HK-2 (cell line): ENCODE measurements around the gene ZCCHC14.
"Not testable (repeated sequence)": the region's sequence is repeated elsewhere in the genome, so short reads cannot be mapped to it uniquely, and the experiment has no call there.

Experiments
- DNase-seq: peaks from one replicate; pipeline ENCODE4 v3.0.0-alpha.2; 2018; ENCODE audit not compliant: unreplicated experiment

Gene ZCCHC14

DNA sequence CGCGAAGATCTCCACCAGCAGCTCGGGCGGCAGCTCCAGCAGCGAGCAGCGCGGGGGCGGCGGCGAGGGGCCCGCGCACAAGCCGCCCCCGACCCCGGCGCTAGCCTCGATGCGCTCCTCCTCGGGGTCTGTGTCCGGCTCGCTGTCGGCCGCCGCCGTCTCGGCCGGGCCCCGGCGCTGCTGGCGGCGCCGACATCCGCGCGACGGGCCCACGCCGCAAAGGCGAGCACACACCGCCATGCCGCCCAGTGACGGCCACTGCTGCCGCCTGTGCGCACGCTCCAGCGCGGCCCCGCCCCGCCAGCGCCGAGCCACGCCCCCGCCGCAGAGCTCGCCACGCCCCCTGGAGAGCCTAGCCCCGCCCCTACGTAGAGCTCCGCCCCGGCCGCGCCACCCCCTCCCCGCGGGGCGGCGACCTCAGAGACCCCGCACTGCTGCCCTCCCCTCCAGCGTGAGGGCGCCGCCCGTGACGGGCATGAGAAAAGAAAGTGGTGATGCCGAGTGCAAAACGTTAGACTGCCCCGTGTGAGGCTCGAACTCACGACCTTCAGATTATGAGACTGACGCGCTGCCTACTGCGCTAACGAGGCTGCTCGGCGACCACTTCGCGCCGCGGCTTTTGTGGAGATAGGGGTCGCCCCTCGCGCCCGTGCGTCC, 109.2 kb downstream of the ZCCHC14 start, which contains the start of gene FBXO31:
Gene FBXO31, minus strand, starts transcription at position 272 of the 657 bp plus-strand sequence. Its CDS starts 32 bp downstream, at position 240.
- DNase-seq, result peak; percentile 97

DNA sequence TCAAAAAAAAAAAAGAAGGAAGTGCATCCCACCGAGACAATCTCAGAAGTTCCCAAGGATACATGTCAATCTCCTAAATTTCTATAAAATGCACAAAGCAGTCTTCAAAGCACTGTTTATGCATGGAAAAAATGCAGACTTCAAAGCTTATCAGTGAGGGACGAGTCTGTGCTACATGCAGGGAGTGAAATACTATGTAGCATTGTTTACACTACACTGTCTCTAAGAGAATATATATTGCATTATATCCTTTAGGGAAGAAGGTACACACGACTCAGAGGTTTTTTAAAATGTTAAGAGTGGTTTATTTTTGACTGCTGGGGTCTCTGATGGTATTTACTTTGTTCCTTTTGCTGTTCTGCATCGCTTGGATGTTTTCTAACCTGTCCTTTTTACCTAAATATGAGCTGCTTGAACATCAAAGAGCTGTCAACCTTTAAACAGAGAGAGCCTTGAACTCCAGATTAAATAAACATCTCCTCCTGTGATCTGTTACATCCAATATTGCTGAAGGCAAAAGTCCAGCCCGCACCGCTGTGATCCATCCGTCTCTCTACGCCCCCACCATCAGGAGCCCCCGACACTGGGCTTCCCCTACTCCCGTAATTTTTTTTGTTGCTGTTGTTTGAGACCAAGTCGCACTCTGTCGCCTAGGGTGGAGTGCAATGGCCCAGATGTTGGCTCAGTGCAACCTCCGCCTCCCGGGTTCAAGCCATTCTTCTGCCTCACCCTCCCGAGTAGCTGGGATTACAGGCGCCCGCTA, 110.6 kb downstream of the ZCCHC14 start:
- no peak for DNase-seq

DNA sequence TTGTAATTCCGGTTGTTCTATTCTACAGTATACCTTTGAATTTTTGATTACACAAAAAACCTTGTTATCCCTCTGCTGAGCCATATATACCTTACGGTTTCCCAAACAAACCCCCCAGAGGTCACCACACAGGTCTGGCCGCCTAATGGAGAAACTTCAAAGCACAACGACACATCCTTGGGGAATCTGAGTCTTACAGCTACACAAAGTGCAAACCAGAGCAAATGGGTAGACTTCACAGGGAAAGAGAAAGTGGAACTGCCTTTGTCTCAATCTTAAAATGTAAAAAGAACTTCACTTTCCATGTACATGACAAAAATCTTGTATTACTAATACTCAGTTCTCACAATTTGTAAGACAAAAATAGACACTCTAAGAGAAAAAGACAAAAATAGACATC, 111.9 kb downstream of the ZCCHC14 start:
- DNase-seq, result no peak

DNA sequence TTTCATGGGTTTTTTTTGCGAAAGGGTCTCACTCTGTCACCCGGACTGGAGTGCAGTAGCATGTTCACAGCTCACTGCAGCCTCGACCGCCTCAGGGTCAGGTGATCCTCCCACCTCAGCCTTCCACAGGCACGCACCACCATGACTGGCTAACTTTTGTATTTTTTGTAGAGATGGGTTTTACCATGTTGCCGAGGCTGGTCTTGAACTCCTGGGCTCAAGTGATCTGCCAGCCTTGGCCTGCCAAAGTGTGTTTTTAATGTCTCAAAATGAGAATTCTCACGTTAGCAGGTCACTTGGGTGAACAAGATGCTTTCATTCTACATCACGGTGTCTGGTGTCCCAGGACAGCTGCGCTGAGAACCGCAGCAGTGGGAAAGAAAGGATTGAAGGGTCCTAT, 112.4 kb downstream of the ZCCHC14 start:
- no peak for DNase-seq

DNA sequence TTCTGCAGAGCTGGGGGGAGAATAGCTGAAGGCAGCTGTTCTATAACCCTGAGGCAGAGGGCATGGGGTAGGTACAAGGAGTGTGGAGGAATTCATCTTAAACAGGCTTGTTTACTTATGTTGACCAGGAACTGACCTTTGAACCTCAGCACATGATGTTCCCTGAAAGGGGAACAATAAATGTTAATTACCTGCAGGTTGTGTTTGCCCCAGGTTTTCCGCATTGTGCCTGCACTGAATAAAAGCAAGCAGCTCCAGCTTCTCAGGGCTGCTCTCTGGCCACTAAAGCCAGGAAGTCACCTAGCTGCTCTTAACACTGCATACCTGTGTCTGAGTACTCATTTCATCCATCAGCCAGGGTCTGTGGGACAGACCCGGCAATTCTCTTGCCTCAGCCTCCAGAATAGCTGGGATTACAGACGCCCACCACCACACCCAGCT, 113.5 kb downstream of the ZCCHC14 start:
- DNase-seq, result not testable (repeated sequence)

DNA sequence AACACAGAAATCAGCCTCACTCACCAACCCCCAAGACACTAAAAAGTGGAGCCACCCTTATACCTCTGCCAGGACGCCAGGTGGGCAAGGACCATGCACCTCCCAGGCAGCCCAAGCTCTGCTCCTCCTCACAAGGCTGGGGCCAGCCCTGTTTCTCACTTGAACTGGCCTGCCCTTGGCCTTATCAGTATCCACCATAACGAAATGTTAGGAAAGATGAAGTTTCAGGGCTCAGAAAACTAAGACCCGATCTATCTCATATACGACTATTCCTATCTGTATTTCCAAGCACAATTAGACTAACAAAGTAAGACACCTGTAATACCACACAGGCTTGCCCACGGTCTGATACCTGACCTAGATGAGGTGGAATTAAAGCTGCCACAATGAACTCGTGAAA, 116.2 kb downstream of the ZCCHC14 start:
- no peak for DNase-seq

DNA sequence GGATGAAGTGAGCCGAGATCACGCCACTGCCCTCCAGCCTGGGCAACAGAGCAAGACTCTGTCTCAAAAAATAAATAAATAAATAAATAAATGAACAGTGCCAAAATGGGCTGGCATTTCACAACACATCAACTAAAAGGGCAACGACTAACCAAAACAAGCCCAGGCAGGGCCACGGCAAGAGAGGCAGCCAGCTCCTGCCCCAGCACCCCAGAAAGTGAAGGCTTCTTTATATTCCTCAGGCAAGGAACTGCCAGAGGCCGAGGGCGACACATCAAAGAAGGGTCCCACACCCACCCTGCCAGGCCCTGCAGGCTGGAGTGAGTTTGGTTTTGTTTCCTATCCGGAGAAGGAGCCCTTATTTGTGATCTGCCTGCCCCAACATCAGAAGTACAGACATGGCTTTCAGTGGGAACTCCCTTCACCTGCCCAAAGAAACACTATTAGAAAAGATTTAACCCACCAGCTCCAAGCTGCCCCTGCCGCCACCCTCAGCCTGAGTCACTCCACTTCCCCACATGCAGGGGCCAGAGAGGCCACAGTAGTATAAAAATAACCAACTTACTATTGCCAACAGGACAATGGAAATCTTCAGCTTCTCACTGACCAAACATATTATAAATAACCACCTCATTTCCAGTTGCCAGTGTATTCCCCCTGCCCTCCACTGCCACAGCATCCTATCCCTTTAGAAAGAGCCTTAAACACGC, 117.2 kb downstream of the ZCCHC14 start:
- DNase-seq, result no peak

DNA sequence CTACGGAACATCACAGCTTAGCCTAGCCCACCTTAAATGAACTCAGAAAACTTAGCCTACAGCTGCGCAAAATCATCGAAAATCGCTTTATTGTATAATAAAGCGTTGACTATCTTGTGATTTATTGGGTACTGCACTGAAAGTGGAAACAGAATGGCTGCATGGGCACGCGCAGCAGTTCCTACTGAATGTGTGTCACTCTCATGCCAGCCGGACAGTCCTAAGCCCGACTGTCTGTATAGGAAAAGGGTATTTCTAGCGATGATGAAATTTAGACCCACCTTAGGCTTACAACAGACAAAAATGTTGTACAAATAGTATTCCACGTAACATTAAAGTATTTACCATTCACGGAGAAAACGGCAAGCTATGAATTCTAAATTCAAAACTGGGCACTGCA, 118.5 kb downstream of the ZCCHC14 start:
- DNase-seq, result no peak

DNA sequence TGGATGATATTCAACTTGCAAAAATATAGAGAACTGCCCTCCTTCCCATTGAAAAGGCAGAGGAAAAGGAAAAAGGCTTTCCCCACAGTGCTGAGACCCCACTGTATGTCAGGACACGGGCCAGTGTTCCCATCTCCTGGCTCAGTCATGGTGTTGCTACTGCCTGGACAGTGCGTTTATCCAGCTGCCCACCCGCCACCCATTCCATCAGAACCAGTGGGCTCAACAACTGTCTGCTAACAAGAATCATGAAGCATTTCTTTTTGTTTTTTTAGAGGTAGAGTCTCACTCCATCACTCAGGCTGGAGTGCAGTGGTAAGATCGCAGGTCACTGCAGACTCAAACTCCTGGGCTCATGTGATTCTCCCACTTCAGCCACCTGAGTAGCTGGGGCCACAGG, 120.5 kb downstream of the ZCCHC14 start:
- no peak for DNase-seq

DNA sequence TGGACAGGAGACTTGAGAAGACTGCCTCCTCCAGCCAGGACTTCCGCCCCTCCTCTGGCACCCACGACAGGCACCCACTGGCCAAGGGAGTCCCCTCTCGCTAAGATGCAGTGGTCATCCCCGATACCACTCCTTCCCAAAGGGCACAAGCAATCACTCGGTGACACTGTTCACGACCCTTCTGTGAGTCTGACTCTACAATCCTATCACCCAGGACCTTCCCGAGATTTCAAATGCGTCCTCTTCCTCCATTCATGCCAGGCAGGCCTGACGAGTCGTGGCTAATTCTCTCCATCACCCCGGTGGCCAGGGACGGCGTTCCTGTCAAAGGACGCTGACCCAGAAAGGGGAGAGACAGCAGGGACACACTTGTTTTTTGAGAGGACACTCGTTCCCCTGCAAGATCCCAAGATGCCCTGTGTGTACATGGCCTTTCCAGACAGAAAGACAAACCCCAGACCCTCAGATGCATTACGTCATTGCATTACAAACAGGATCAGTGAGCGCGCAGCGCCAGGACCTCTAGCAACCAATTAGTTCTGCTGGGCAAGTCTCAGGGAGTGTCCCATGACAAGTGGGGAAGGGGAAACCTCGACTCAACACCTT, 121.5 kb downstream of the ZCCHC14 start:
- no peak for DNase-seq

DNA sequence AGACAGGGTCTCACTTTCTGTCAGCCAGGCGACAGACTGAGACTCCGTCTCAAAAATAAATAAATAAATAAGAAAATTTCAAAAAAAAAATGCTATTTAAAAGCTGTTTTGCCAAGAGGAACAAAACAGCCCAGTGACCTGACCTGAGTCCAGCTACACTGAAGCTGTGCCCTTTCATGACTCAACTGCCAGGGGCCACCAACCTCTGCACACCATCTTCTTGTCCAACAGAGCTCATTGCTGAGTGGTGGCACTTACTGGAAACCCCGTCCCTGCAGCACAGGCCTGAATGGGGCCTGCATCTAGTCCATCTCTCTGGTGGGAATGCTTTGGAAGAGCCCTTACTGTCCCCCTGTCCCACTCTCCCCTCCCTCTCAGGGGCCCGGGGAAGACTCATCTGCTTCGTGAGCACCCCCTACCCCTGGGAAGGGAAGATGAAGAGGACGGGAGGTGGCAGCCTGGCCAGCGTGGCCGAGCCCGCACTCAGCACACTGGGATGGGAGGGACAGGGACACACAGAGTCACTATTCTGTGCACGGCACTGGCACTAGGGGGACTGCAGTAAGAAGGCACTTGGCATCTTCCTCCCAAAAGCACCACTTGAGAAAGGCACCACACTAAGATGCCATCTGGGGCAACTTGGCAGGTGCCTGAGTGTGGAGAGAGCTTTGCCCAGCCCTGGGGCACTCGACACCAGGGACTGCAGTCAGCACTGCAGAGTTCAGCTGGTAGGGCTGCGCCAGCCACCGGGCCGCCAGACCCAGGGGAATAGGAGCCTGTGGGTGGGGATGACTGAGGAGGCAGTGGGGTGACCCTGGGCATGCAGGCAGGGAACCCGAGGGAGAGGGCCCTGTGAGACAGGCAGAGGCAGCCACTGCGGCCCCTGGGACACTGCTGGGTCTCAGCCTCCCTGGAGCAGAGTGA, 122.8 kb downstream of the ZCCHC14 start:
- no peak for DNase-seq

DNA sequence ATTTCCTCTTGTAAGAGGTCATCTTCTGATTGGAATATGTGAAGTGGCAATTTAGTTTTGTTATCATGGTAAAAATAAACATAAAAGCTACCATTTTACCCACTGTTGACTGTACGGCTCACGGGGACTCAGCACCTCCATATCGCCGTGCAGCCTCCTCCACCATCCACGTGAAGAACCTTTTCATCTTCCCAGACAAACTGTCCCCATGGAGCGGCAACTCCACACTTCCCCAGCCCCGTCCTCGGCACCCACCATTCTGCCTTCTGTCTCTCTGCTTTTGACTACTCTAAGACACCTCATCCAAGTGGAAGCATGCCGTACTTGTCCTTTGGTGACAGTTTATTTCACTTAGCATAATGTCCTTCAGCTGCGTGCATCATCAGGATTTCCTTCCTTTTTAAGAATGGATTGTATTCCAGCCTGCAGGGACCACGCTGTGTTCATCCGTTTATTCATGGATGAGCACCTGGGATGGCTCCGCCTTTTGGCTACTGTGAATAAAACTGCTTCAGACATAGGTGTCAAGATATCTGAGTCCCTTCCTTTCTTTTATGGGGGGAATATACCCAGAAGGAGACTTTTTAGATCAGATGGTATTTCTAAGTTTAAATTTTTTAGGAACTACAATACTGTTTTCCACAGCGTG, 123.6 kb downstream of the ZCCHC14 start:
- DNase-seq, result no peak

DNA sequence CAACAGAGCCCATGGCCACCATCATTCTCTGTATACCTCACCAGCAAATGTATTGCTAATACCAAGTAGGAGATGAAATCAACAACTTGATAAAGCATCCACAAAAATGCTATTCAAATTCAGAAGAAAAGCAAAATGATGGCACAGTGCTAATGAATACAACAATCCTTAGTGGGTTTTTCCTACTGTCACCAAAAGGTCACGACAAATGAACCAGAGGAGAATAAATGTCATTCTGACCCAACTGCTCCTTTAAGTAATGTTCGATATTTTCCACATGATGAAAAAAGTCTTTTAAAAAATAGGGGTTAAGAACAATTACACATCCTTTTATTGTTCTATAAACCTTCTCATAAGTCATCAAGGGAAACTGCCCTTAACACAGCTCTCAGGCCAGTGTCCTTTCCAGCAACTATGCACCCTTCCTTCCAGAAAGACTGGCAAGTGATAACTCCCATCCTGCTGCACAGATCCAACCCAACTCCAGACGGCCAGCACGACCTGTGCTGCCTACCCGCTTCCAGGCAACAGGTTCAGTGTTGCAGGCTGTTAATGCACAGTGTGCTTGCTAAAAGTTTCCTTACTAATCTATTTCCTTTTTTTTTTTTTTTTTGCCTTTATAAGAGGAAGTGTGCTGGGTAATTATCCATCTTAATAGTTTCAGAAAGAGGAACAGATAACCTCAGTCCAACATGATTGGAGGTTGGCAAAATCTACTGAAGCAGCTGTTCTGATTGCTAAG, 124.6 kb downstream of the ZCCHC14 start:
- no peak for DNase-seq

DNA sequence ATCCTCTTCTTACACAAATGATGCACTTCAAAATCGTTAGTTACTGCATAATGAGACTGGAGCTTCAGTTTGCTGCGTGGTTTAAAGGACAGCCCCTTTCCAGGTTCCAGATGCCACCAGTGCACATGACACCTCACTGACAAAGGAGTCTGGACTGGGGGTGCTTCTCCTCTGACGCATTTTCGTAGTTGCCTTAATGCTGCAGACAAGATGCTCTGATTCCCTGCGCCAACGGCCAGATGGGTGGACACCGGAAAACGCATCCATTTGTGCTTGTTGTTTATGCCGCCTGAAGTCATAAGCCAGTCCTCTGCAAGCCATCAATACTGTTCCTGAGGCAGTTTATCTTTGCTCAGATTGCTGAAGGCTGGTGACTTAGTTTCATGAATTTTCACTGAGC, 125.3 kb downstream of the ZCCHC14 start:
- no peak for DNase-seq

DNA sequence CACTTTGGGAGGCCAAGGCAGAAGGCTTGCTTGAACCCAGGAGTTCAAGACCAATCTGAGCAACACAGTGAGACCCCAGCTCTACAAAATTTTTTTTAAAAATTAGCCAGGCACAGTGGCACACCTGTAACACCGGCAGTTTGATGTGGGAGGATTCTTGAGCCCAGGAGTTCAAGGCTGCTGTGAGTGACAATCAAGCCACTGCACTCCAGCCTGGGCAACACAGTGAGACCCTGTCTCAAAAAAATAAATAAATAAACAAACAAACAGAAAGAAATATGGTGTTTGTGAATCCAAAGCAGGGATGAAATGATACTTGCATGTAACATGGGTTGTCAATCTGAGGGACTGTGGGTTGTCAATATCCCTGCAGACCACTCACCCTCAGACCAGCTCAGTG, 125.9 kb downstream of the ZCCHC14 start:
- DNase-seq, result no peak

DNA sequence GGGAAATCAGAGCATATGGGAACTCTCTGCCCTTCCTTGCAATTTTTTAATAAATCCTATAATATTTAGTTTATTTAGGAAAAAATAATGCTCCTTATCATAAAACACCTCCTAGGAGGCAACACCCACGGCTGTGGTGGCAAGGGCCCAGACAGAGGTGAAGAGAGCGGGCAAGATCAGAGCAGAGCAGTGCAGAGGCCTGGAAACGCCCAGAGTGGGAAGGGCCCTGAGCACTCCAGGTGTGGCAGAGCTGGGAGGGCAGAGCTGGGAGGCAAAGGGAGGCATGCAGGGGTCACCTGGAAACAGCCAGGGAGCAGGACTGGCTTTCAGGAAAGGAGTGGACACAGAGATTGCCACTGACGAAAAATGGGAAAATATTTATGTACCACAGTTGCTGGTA, 126.5 kb downstream of the ZCCHC14 start:
- DNase-seq, result no peak

DNA sequence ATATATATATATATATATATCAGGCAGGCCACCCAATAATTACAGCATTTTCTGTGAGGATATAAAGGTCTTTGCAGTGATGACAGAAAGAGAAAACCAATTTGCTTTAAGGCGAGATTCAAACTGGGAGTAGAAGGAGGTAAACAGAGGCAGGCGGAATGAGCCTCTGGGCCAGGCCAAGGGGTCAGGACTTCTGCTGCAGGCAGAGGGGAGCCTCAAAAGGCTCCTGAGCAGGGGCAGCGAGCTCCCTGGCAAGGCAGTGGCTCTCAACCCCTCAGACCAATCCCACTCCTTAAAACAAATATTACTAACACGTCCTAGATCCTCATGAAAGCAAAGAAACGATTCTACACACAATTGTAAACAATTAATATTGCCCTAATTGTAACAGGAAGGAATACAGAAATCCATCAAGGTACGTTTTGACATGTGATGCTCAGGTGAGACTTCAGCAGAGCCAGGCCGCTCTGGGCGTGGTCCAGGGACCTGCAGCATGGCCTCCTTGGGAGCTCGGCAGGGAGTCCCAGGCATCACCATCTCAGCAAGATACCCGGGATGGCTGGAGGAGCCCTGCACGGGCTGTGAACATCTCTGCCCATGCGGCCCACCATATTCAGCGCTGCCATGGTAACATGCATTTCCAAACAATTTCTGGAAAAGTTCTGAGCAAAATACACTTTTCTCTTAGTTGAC, 127.7 kb downstream of the ZCCHC14 start:
- DNase-seq, result no peak

DNA sequence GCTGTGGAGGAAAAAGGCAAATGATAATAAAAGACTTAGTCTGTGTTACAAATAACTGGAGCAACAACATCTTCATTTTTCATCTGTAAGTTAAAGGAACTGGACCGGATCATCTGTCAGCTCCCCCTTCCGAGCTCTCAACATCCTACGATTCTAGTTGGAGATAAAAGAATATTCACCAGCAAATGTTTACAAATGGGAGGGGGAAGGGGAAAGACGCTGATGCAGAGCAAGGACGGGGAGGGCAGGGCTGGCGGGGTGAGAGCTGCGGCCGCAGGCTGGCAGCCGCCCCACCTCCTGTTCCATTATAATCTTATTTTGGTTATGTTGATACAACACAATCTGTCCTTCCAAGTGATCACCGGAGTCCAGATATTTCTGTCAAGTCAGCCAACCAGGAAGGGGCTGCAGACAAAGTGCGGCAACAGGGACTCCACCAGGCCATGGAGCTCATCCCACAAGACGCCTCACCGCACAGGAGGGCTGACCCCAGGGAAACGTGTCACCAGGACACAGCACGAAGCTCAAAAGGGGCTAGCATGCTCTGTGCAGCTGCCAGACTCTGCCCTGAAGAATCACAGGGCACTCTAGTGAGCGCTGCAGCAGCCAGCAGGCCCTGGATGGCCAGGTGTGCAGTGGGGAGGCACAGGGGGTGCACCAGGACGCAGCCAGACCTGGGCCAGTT, 128.9 kb downstream of the ZCCHC14 start:
- DNase-seq, result no peak
